HUES6 (cell line): Measurements from ENCODE around the gene RAMAC.

Experiments
- H3K27ac ChIP-seq: 2 replicates; pipeline ENCODE4 v1.7.0; 2013; ENCODE audit warnings: low read depth, mild to moderate bottlenecking, low read length, inconsistent platforms
- H3K27me3 ChIP-seq: 2 replicates; pipeline ENCODE4 v1.6.1; 2013; ENCODE audit warnings: low read length; ENCODE audit not compliant: control insufficient read depth, insufficient read depth
- H3K36me3 ChIP-seq: 2 replicates; pipeline ENCODE4 v1.6.1; 2013; ENCODE audit warnings: low read length; ENCODE audit not compliant: control insufficient read depth, insufficient read depth
- H3K4me1 ChIP-seq: 2 replicates; pipeline ENCODE4 v1.6.1; 2013; ENCODE audit warnings: low read length; ENCODE audit not compliant: control insufficient read depth, insufficient read depth
- H3K4me3 ChIP-seq: 2 replicates; pipeline ENCODE4 v1.5.1; 2013; ENCODE audit warnings: low read depth, low read length
- H3K9ac ChIP-seq: one replicate; pipeline ENCODE4 v1.6.1; 2013; ENCODE audit warnings: mild to moderate bottlenecking, low read length
- H3K9me3 ChIP-seq: 2 replicates; pipeline ENCODE4 v1.6.1; 2013; ENCODE audit warnings: low read depth, low read length; ENCODE audit not compliant: control insufficient read depth, insufficient read depth

Gene RAMAC

GRCh38 chr15:82969353-82969752 is 16.7 kb upstream of the RAMAC start:
- Histone ChIP-seq H3K9ac (no peak overlapping the region), H3K27me3 (no peaks in the 10 kb centered on the region), H3K4me3 (no peak overlapping the region), H3K36me3 (no peaks in the 10 kb centered on the region), H3K27ac (no peak overlapping the region), H3K9me3 (no peaks in the 10 kb centered on the region), H3K4me1 (no peaks in the 10 kb centered on the region)

- no peaks in the 10 kb centered on the region for H3K4me1 ChIP-seq
- H3K4me3 ChIP-seq, result no peak overlapping the region
- no peaks in the 10 kb centered on the region for H3K27me3 ChIP-seq
- no peak overlapping the region for H3K9ac ChIP-seq
- no peak overlapping the region for H3K27ac ChIP-seq
- H3K9me3 ChIP-seq, result no peaks in the 10 kb centered on the region
- H3K36me3 ChIP-seq, result no peaks in the 10 kb centered on the region
Measured at GRCh38 chr15:82970078-82970686, 15.8 kb upstream of the RAMAC start.

- H3K4me1 ChIP-seq, result no peaks in the 10 kb centered on the region
- no peaks in the 10 kb centered on the region for H3K36me3 ChIP-seq
- H3K27ac ChIP-seq, result no peak overlapping the region
- no peaks in the 10 kb centered on the region for H3K9me3 ChIP-seq
- H3K4me3 ChIP-seq, result no peak overlapping the region
- no peak overlapping the region for H3K9ac ChIP-seq
- no peaks in the 10 kb centered on the region for H3K27me3 ChIP-seq
Measured at GRCh38 chr15:82970696-82971095, 15.3 kb upstream of the RAMAC start.

DNA sequence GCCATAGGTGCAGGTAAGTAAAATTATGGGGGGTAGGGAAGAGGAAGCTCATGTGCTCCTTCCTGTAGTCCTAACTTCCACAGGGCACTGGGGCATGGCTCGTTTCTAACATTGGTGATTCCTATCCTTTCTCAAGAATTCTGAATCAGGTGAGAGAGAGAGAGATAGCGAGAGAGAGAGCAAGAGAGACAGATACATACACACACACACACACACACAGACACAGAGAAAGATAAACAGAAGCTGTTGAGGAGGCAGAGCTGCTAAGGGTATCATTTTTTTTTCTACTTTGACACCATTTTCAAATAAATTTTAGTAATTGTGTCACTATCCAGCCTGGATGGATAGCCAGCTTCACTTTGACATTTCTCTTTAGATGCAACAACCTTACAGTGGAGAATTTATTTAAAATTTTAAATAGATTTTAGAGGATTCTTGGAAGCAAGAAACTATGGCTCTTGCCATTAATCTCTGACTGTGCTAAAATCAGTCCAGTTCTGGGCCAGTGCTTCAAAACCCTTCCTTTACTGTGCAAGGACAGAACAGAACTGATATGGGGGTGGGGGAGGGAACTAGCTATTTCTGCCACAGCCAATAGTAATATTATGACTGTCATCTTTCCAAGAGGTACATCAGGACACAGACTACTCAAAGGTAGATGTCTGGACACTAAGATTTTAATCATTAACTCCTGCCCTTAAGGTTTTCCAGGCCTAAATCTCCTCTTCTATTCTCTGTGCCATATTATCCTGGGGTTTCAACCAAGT is 14.6 kb upstream of the RAMAC start:
- Histone ChIP-seq H3K9me3 (no peaks in the 10 kb centered on the region), H3K9ac (no peak overlapping the region), H3K4me1 (no peaks in the 10 kb centered on the region), H3K27ac (no peak overlapping the region), H3K36me3 (no peaks in the 10 kb centered on the region), H3K27me3 (no peaks in the 10 kb centered on the region), H3K4me3 (no peak overlapping the region)

- Histone ChIP-seq H3K36me3 (no peaks in the 10 kb centered on the region), H3K4me3 (no peak overlapping the region), H3K27ac (no peak overlapping the region), H3K9ac (no peak overlapping the region), H3K9me3 (no peaks in the 10 kb centered on the region), H3K4me1 (no peaks in the 10 kb centered on the region), H3K27me3 (no peaks in the 10 kb centered on the region)
Measured at GRCh38 chr15:82972990-82973389, 13.0 kb upstream of the RAMAC start.

- Histone ChIP-seq H3K27me3 (no peaks in the 10 kb centered on the region), H3K36me3 (no peaks in the 10 kb centered on the region), H3K4me3 (no peak overlapping the region), H3K4me1 (no peaks in the 10 kb centered on the region), H3K9ac (no peak overlapping the region), H3K27ac (no peak overlapping the region), H3K9me3 (no peaks in the 10 kb centered on the region)
Measured at GRCh38 chr15:82977076-82977475, 8.9 kb upstream of the RAMAC start.

DNA sequence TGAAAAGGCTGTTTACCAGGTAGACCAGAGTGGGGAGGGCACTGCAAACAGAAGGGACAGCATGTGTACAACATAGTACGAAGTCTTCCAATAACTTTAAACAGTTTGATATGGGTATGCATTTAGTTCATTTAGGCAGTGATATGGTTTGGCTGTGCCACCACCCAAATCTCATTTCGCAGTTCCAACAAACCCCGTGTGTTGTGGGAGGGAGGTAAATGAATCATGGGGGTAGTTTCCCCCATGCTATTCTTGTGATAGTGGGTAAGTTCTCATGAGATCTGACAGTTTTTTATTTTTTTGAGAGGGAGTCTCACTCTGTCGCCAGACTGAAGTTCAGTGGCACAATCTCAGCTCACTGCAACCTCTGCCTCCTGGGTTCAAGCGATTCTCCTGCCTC is 7.6 kb upstream of the RAMAC start:
- Histone ChIP-seq H3K27ac (no peak overlapping the region), H3K4me3 (no peak overlapping the region), H3K27me3 (no peaks in the 10 kb centered on the region), H3K9me3 (no peaks in the 10 kb centered on the region), H3K36me3 (no peaks in the 10 kb centered on the region), H3K9ac (no peak overlapping the region), H3K4me1 (no peaks in the 10 kb centered on the region)

DNA sequence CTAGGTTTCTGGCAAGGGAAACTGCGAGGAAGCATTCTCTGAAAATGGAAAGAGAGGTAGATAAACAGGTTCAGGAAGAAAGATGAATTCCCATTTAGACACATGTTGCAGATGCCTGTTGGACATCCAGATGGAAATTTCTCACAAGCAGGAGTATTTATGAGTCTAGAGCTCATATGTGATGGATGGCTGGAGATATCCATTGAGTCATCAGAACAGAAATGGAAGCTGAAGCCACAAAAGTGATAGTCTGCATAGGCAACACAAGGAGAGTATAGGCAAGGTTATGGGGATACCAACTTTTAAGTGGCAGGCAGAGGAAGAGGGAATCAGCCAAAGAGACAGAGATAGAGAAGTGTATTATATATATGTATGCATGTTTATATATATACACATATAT is 6.3 kb upstream of the RAMAC start:
- Histone ChIP-seq H3K9me3 (no peaks in the 10 kb centered on the region), H3K4me1 (no peaks in the 10 kb centered on the region), H3K36me3 (no peaks in the 10 kb centered on the region), H3K9ac (no peak overlapping the region), H3K27me3 (no peaks in the 10 kb centered on the region), H3K27ac (no peak overlapping the region), H3K4me3 (no peak overlapping the region)

GRCh38 chr15:82980981-82981380 is 5.0 kb upstream of the RAMAC start:
- Histone ChIP-seq H3K4me1 (no peaks in the 10 kb centered on the region), H3K9ac (no peak overlapping the region), H3K4me3 (no peak overlapping the region), H3K9me3 (0 out of 2 replicates have a peak, but pooled peaks cover 4% of the 10 kb centered on the region), H3K36me3 (no peaks in the 10 kb centered on the region), H3K27me3 (peaks cover 6% of the 10 kb centered on the region; the same call in 1 of the 2 replicates), H3K27ac (no peak overlapping the region)

GRCh38 chr15:82986442-82986780 is 401 bp downstream of the RAMAC start:
- Histone ChIP-seq H3K27ac (0 out of 2 replicates have a peak overlapping the region, but pooled peaks have one; percentile 11), H3K9ac (peak overlapping the region; percentile 85), H3K9me3 (0 out of 2 replicates have a peak, but pooled peaks cover 4% of the 10 kb centered on the region)

GRCh38 chr15:82992436-82992998 is 6.5 kb downstream of the RAMAC start:
- Histone ChIP-seq H3K9ac (no peak overlapping the region), H3K36me3 (peaks cover 20% of the 10 kb centered on the region), H3K4me1 (no peaks in the 10 kb centered on the region), H3K4me3 (no peak overlapping the region), H3K27ac (no peak overlapping the region), H3K27me3 (no peaks in the 10 kb centered on the region), H3K9me3 (no peaks in the 10 kb centered on the region)

More at GRCh38 chr15:82986442-82986780, 401 bp downstream of the RAMAC start:
- peaks cover 6% of the 10 kb centered on the region; the same call in 1 of the 2 replicates for H3K27me3 ChIP-seq
- H3K4me1 ChIP-seq, result no peaks in the 10 kb centered on the region
- peaks cover 20% of the 10 kb centered on the region for H3K36me3 ChIP-seq
- peak overlapping the region; percentile 75 for H3K4me3 ChIP-seq
